Activated CD4-positive, alpha-beta memory T cell treated with anti-CD3 and anti-CD28 coated beads, Interleukin-2, amount 10 ng/mL, durations not matched to agents 7 days and 5 days (primary cell): ENCODE data around the gene ADGRB3. TPM values are rescaled to one million over a fixed set of nuclear protein-coding genes. Genes with fewer than 3 reads are reported as not detected.

ENCODE experiments used
- CTCF ChIA-PET: fragments of 350-600 bp; sonication (Branson Sonifier 250); formaldehyde crosslinking; loops from one replicate; lab custom pipeline; 2021; ENCODE audit warnings: antibody characterized with exemption, inconsistent platforms; lab: Charles Lee
- POLR2A ChIA-PET: fragments of 350-600 bp; sonication (Branson Sonifier 250); formaldehyde crosslinking; loops from one replicate; lab custom pipeline; 2021; ENCODE audit warnings: antibody characterized with exemption; lab: Charles Lee
- DNase-seq: peaks from one replicate; pipeline ENCODE4 v3.0.0-alpha.2; 2020
- H3K27ac Mint-ChIP-seq: one replicate; pipeline ENCODE4 v1.8.0; 2021; ENCODE audit warnings: mild to moderate bottlenecking, mixed read lengths
- H3K27me3 Mint-ChIP-seq: one replicate; pipeline ENCODE4 v1.8.0; 2021; ENCODE audit warnings: mixed read lengths
- H3K36me3 Mint-ChIP-seq: one replicate; pipeline ENCODE4 v1.8.0; 2021; ENCODE audit warnings: low read depth, mixed read lengths
- H3K4me1 Mint-ChIP-seq: one replicate; pipeline ENCODE4 v1.8.0; 2021; ENCODE audit warnings: mixed read lengths
- H3K4me3 Mint-ChIP-seq: one replicate; pipeline ENCODE4 v1.8.0; 2021; ENCODE audit warnings: mild to moderate bottlenecking, mixed read lengths
- H3K9me3 Mint-ChIP-seq: one replicate; pipeline ENCODE4 v1.8.0; 2021; ENCODE audit warnings: mixed read lengths
- total RNA-seq, 2 experiments: library from RNA; stranded (reverse); gene quantifications; one replicate each; pipeline ENCODE4 v1.2.3, GENCODE V29; 2021

Gene ADGRB3
- total RNA-seq, 2 experiments from 2014 or later, result not detected

DNA sequence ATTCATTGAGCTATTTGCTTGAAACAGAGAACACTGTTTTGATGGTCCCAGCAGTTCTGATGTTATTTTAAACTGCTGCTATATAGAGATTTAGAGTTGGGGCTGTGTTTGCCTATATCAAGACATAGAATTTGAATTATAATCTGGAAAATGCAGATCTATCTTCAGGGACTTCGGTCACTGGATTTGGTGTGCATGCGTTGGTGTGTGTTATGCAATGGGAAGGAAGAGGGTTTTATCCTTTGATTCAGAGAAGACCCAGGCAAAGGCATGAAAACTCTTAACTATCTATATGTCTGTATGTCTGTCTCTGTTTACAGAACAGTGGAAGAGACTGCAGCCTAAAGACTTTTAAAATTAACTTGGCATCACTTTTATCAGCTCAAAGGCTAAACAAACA, 2.0 kb downstream of the ADGRB3 start:
- DNase-seq, result no peak
- peaks cover 55% of the 10 kb centered on the region for H3K27me3 Mint-ChIP-seq
- H3K4me3 Mint-ChIP-seq, result no peak overlapping the region
- no peaks in the 10 kb centered on the region for H3K36me3 Mint-ChIP-seq
- H3K27ac Mint-ChIP-seq, result no peak overlapping the region
- no peaks in the 10 kb centered on the region for H3K9me3 Mint-ChIP-seq
- ChIA-PET CTCF (interaction anchor here (0.7 to 1.3 kb wide), 4 partner anchors 8 to 1471 kb away, joined by 3 to 5 read pairs (median 4); no protein-coding TSS in a partner anchor), POLR2A (interaction anchor here (0.6 kb wide), 1 partner anchor 348 kb away, joined by 3 read pairs; no protein-coding TSS in a partner anchor)
- H3K4me1 Mint-ChIP-seq, result peaks cover 15% of the 10 kb centered on the region

GRCh38 chr6:68637782-68638181, 2.7 kb downstream of the ADGRB3 start:
- DNase-seq, result no peak
- ChIA-PET CTCF (interaction anchor here (0.8 to 1.3 kb wide), 2 partner anchors 329 to 1471 kb away, joined by 4 read pairs; no protein-coding TSS in a partner anchor), POLR2A (interaction anchor here (0.6 kb wide), 1 partner anchor 347 kb away, joined by 3 read pairs; no protein-coding TSS in a partner anchor)
- H3K4me1 Mint-ChIP-seq, result peaks cover 15% of the 10 kb centered on the region
- H3K36me3 Mint-ChIP-seq, result no peaks in the 10 kb centered on the region
- no peaks in the 10 kb centered on the region for H3K9me3 Mint-ChIP-seq
- no peak overlapping the region for H3K27ac Mint-ChIP-seq
- peaks cover 53% of the 10 kb centered on the region for H3K27me3 Mint-ChIP-seq
- no peak overlapping the region for H3K4me3 Mint-ChIP-seq

DNA sequence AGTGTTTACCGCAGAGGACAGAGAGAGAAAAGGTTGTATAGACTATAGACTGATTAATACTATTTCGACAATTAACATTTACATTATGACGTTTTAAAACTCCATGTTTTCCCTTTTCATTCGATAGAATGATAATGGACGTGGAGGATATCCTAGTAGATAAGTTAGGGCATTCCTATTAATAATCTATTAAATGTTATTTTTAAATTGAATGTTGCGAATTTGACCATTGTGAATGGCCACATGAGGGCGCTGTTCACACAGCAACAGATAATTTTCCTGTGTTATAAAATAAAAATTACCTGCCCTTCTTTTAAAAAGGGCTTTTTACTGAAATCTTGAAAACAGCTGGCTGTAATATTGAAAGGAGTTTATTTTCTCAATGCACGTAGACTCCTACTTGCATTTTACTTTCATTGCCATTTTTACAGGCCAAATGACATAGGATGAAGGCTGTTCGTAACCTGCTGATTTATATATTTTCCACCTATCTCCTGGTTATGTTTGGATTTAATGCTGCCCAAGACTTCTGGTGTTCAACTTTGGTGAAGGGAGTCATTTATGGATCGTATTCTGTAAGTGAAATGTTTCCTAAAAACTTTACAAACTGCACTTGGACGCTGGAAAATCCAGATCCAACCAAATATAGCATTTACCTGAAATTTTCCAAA, 3.3 kb downstream of the ADGRB3 start:
- Mint-ChIP-seq H3K27ac (no peak overlapping the region), H3K4me3 (no peak overlapping the region), H3K27me3 (peaks cover 47% of the 10 kb centered on the region), H3K4me1 (peaks cover 15% of the 10 kb centered on the region), H3K9me3 (no peaks in the 10 kb centered on the region), H3K36me3 (no peaks in the 10 kb centered on the region)
- ChIA-PET CTCF (no interaction called here), POLR2A (no interaction called here)
- no peak for DNase-seq

DNA sequence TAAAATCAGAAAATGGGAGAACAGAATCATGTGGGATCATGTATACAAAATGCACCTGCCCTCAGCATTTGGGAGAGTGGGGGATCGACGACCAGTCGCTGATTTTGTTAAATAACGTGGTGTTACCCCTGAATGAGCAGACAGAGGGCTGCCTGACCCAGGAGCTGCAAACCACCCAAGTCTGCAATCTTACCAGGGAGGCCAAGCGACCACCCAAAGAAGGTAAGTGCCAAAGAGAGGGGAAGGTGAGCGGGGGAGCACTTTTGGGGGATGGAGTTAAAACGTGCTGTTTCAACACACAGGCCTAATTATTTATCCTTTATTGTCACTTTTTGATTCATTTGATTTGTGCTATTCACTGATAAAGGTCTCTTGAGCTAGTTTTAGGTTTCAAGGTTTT, 4.1 kb downstream of the ADGRB3 start:
- CTCF ChIA-PET, result no interaction called here
- no peak for DNase-seq
- POLR2A ChIA-PET, result no interaction called here
- H3K36me3 Mint-ChIP-seq, result no peaks in the 10 kb centered on the region
- no peaks in the 10 kb centered on the region for H3K9me3 Mint-ChIP-seq
- peaks cover 40% of the 10 kb centered on the region for H3K27me3 Mint-ChIP-seq
- H3K27ac Mint-ChIP-seq, result no peak overlapping the region
- no peak overlapping the region for H3K4me3 Mint-ChIP-seq
- H3K4me1 Mint-ChIP-seq, result peaks cover 14% of the 10 kb centered on the region

- DNase-seq, result no peak
- Mint-ChIP-seq H3K27ac (no peak overlapping the region), H3K9me3 (no peaks in the 10 kb centered on the region), H3K4me3 (no peak overlapping the region), H3K4me1 (peaks cover 10% of the 10 kb centered on the region), H3K36me3 (no peaks in the 10 kb centered on the region), H3K27me3 (peaks cover 35% of the 10 kb centered on the region)
- CTCF ChIA-PET, result no interaction called here
- POLR2A ChIA-PET, result no interaction called here
Measured at GRCh38 chr6:68639826-68640490, 4.9 kb downstream of the ADGRB3 start.

- ChIA-PET CTCF (no interaction called here), POLR2A (no interaction called here)
- no peak overlapping the region for H3K27ac Mint-ChIP-seq
- H3K9me3 Mint-ChIP-seq, result no peaks in the 10 kb centered on the region
- no peaks in the 10 kb centered on the region for H3K36me3 Mint-ChIP-seq
- H3K27me3 Mint-ChIP-seq, result peaks cover 31% of the 10 kb centered on the region
- DNase-seq, result no peak
- peaks cover 6% of the 10 kb centered on the region for H3K4me1 Mint-ChIP-seq
- no peak overlapping the region for H3K4me3 Mint-ChIP-seq
Measured at GRCh38 chr6:68640491-68640835, 5.4 kb downstream of the ADGRB3 start.

DNA sequence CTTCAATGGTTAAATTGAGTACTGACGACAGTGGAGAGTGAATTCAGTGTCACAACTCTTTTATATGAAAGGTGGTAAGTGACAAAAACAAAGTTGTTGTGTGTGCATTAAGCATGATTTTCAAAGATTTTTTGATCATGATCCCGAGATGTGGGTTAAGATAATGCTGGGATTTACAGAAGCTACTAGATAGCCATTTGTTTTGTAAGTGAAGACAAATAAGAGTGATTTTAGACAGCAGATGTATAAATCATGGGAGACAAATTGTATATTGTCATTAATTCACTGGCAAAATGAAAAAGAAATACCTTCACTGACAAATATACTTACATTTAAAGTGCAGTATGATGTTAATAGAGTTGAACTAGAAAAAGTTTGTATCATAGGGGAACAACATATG, 6.1 kb downstream of the ADGRB3 start:
- no peak for DNase-seq
- H3K27me3 Mint-ChIP-seq, result peaks cover 24% of the 10 kb centered on the region
- H3K4me3 Mint-ChIP-seq, result no peak overlapping the region
- ChIA-PET POLR2A (no interaction called here), CTCF (no interaction called here)
- H3K4me1 Mint-ChIP-seq, result peaks cover under 1% of the 10 kb centered on the region
- no peak overlapping the region for H3K27ac Mint-ChIP-seq
- H3K9me3 Mint-ChIP-seq, result no peaks in the 10 kb centered on the region
- H3K36me3 Mint-ChIP-seq, result no peaks in the 10 kb centered on the region

GRCh38 chr6:68642081-68642480, 7.0 kb downstream of the ADGRB3 start:
- Mint-ChIP-seq H3K4me1 (no peaks in the 10 kb centered on the region), H3K27ac (no peak overlapping the region), H3K4me3 (no peak overlapping the region), H3K36me3 (no peaks in the 10 kb centered on the region), H3K9me3 (no peaks in the 10 kb centered on the region), H3K27me3 (peaks cover 17% of the 10 kb centered on the region)
- ChIA-PET POLR2A (no interaction called here), CTCF (no interaction called here)
- DNase-seq, result no peak

- Mint-ChIP-seq H3K27ac (no peak overlapping the region), H3K27me3 (peaks cover 11% of the 10 kb centered on the region), H3K36me3 (no peaks in the 10 kb centered on the region), H3K4me1 (no peaks in the 10 kb centered on the region), H3K4me3 (no peak overlapping the region), H3K9me3 (no peaks in the 10 kb centered on the region)
- POLR2A ChIA-PET, result no interaction called here
- CTCF ChIA-PET, result no interaction called here
- DNase-seq, result no peak
Measured at GRCh38 chr6:68642977-68643376, 7.9 kb downstream of the ADGRB3 start.

GRCh38 chr6:68649669-68650068, 14.6 kb downstream of the ADGRB3 start:
- no peaks in the 10 kb centered on the region for H3K9me3 Mint-ChIP-seq
- DNase-seq, result no peak

GRCh38 chr6:68650142-68650541, 15.1 kb downstream of the ADGRB3 start:
- Mint-ChIP-seq H3K27ac (no peak overlapping the region), H3K4me3 (no peak overlapping the region), H3K36me3 (no peaks in the 10 kb centered on the region), H3K4me1 (no peaks in the 10 kb centered on the region), H3K9me3 (no peaks in the 10 kb centered on the region), H3K27me3 (no peaks in the 10 kb centered on the region)
- POLR2A ChIA-PET, result no interaction called here
- no peak for DNase-seq
- CTCF ChIA-PET, result no interaction called here

More at GRCh38 chr6:68649669-68650068, 14.6 kb downstream of the ADGRB3 start:
- ChIA-PET POLR2A (no interaction called here), CTCF (no interaction called here)
- no peak overlapping the region for H3K4me3 Mint-ChIP-seq
- no peaks in the 10 kb centered on the region for H3K4me1 Mint-ChIP-seq
- H3K27ac Mint-ChIP-seq, result no peak overlapping the region
- no peaks in the 10 kb centered on the region for H3K36me3 Mint-ChIP-seq
- H3K27me3 Mint-ChIP-seq, result no peaks in the 10 kb centered on the region

- no peak overlapping the region for H3K27ac Mint-ChIP-seq
- no peaks in the 10 kb centered on the region for H3K27me3 Mint-ChIP-seq
- CTCF ChIA-PET, result no interaction called here
- H3K9me3 Mint-ChIP-seq, result no peaks in the 10 kb centered on the region
- no peaks in the 10 kb centered on the region for H3K4me1 Mint-ChIP-seq
- no peaks in the 10 kb centered on the region for H3K36me3 Mint-ChIP-seq
- DNase-seq, result no peak
- H3K4me3 Mint-ChIP-seq, result no peak overlapping the region
- POLR2A ChIA-PET, result no interaction called here
Measured at GRCh38 chr6:68651011-68651985, 16.2 kb downstream of the ADGRB3 start.

DNA sequence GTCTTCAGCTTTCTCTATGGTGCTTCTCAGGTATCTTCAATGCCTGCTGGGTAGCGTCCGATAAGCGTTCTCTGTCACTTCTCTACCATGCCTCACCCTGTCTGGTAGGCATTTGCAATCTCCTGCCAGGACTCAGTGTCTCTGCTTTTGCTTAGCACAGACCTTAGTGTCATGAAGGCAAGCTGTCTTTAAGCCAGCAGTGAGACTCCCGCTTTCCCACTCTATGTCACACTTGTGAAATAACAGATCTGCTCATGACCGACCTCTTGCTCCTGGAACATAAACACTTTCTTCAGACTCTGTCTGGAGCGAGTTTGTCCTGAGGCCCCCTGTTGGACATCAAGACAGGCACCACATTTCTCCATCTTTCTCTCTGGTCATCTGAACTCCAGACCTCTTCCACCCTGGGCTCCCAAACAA, 17.0 kb downstream of the ADGRB3 start:
- Mint-ChIP-seq H3K27ac (no peak overlapping the region), H3K9me3 (no peaks in the 10 kb centered on the region), H3K27me3 (no peaks in the 10 kb centered on the region), H3K4me3 (no peak overlapping the region), H3K4me1 (no peaks in the 10 kb centered on the region), H3K36me3 (no peaks in the 10 kb centered on the region)
- ChIA-PET CTCF (no interaction called here), POLR2A (no interaction called here)
- DNase-seq, result no peak
